SJSA1 (cell line): ENCODE measurements around the gene TRAPPC8. TPM values are rescaled to one million over a fixed set of nuclear protein-coding genes. Genes with fewer than 3 reads are reported as not detected.
"Not testable (repeated sequence)": the region's sequence is repeated elsewhere in the genome, so short reads cannot be mapped to it uniquely, and the experiment has no call there.

ENCODE experiments used
- DNase-seq, 2 experiments: peaks; one replicate each; pipeline ENCODE4 v3.0.0-alpha.2; 2015 to 2020; ENCODE audit warnings: low spot score in 2 of 2, low read depth in 1 of 2
- H3K27ac ChIP-seq: fragments of 250-450 bp; sonication (Bioruptor Pico); 2 replicates; pipeline ENCODE4 v1.5.1; 2020; ENCODE audit warnings: mild to moderate bottlenecking, moderate library complexity
- H3K27me3 ChIP-seq: fragments of 250-450 bp; sonication (Bioruptor Pico); replicated peaks from 2 replicates; pipeline ENCODE4 v1.5.1; 2020; ENCODE audit warnings: mild to moderate bottlenecking, moderate library complexity
- H3K36me3 ChIP-seq: fragments of 250-450 bp; sonication (Bioruptor Pico); 2 replicates; pipeline ENCODE4 v1.5.1; 2020; ENCODE audit warnings: mild to moderate bottlenecking
- H3K4me1 ChIP-seq: fragments of 250-450 bp; sonication (Bioruptor Pico); replicated peaks from 2 replicates; pipeline ENCODE4 v1.6.1; 2021; ENCODE audit warnings: mild to moderate bottlenecking
- H3K4me3 ChIP-seq: fragments of 250-450 bp; sonication (Bioruptor Pico); 2 replicates; pipeline ENCODE4 v1.5.1; 2020; ENCODE audit warnings: mild to moderate bottlenecking
- H3K9me3 ChIP-seq: fragments of 250-450 bp; sonication (Bioruptor Pico); replicated peaks from 2 replicates; pipeline ENCODE4 v1.5.1; 2020; ENCODE audit warnings: mild to moderate bottlenecking
- total RNA-seq: library from RNA; depleted of rRNA; stranded (reverse); fragments of >200 nt; shearing (Covaris generic); gene quantifications from 2 replicates; pipeline ENCODE4 v1.2.3, GENCODE V29; 2014

TRAPPC8 gene
- total RNA-seq, 1 experiment from 2014 or later, result 34.4 TPM

GRCh38 chr18:31957728-31958127 is 14.8 kb upstream of the TRAPPC8 start:
- H3K27me3 ChIP-seq, result no peaks in the 10 kb centered on the region

GRCh38 chr18:31954349-31954748 is 11.4 kb upstream of the TRAPPC8 start:
- Histone ChIP-seq H3K27ac (no peak overlapping the region), H3K4me3 (no peak overlapping the region), H3K27me3 (no peaks in the 10 kb centered on the region), H3K4me1 (no peaks in the 10 kb centered on the region), H3K36me3 (no peaks in the 10 kb centered on the region), H3K9me3 (no peaks in the 10 kb centered on the region)
- no peak for DNase-seq

More at GRCh38 chr18:31957728-31958127, 14.8 kb upstream of the TRAPPC8 start:
- DNase-seq, result no peak
- Histone ChIP-seq H3K9me3 (no peaks in the 10 kb centered on the region), H3K36me3 (no peaks in the 10 kb centered on the region), H3K4me1 (no peaks in the 10 kb centered on the region), H3K27ac (no peak overlapping the region), H3K4me3 (no peak overlapping the region)

- not testable (repeated sequence) for H3K36me3 ChIP-seq, H3K27me3 ChIP-seq, H3K4me1 ChIP-seq, H3K4me3 ChIP-seq, H3K9me3 ChIP-seq, H3K27ac ChIP-seq, DNase-seq
Measured at GRCh38 chr18:31953699-31954098, 10.8 kb upstream of the TRAPPC8 start.

GRCh38 chr18:31952223-31952622 is 9.3 kb upstream of the TRAPPC8 start:
- H3K4me1 ChIP-seq, result no peaks in the 10 kb centered on the region
- H3K27me3 ChIP-seq, result no peaks in the 10 kb centered on the region
- H3K27ac ChIP-seq, result no peak overlapping the region
- no peaks in the 10 kb centered on the region for H3K9me3 ChIP-seq
- no peaks in the 10 kb centered on the region for H3K36me3 ChIP-seq
- no peak for DNase-seq
- H3K4me3 ChIP-seq, result no peak overlapping the region

GRCh38 chr18:31950583-31950982 is 7.7 kb upstream of the TRAPPC8 start:
- H3K27me3 ChIP-seq, result no peaks in the 10 kb centered on the region
- no peaks in the 10 kb centered on the region for H3K36me3 ChIP-seq
- H3K4me3 ChIP-seq, result no peak overlapping the region
- H3K4me1 ChIP-seq, result no peaks in the 10 kb centered on the region
- H3K9me3 ChIP-seq, result no peaks in the 10 kb centered on the region
- H3K27ac ChIP-seq, result no peak overlapping the region
- no peak for DNase-seq

- DNase-seq, H3K4me1 ChIP-seq, H3K27ac ChIP-seq, H3K36me3 ChIP-seq, H3K9me3 ChIP-seq, H3K27me3 ChIP-seq, H3K4me3 ChIP-seq: not testable (repeated sequence)
Measured at GRCh38 chr18:31948349-31948748, 5.4 kb upstream of the TRAPPC8 start.

- H3K36me3 ChIP-seq, result peaks cover 5% of the 10 kb centered on the region
- peaks cover 7% of the 10 kb centered on the region for H3K4me1 ChIP-seq
- no peaks in the 10 kb centered on the region for H3K9me3 ChIP-seq
- no peak overlapping the region for H3K4me3 ChIP-seq
- no peak overlapping the region for H3K27ac ChIP-seq
- no peak for DNase-seq
- H3K27me3 ChIP-seq, result no peaks in the 10 kb centered on the region
Measured at GRCh38 chr18:31946305-31947046, 3.5 kb upstream of the TRAPPC8 start.

GRCh38 chr18:31943878-31944816 is 1.2 kb upstream of the TRAPPC8 start:
- Histone ChIP-seq H3K36me3 (peaks cover 5% of the 10 kb centered on the region), H3K27me3 (no peaks in the 10 kb centered on the region), H3K4me1 (peaks cover 9% of the 10 kb centered on the region), H3K4me3 (peak overlapping the region; percentile 85), H3K27ac (no peak overlapping the region), H3K9me3 (no peaks in the 10 kb centered on the region)
- peak in 1 of 2 experiments; percentile 5 for DNase-seq

GRCh38 chr18:31942291-31942998 is 483 bp downstream of the TRAPPC8 start:
- Histone ChIP-seq H3K36me3 (peaks cover 8% of the 10 kb centered on the region), H3K9me3 (no peaks in the 10 kb centered on the region), H3K4me1 (peaks cover 9% of the 10 kb centered on the region), H3K27ac (peak overlapping the region; percentile 81), H3K27me3 (no peaks in the 10 kb centered on the region), H3K4me3 (peak overlapping the region; percentile 85)
- DNase-seq, result peak in 1 of 2 experiments; percentile 51

GRCh38 chr18:31941010-31941809 is 1.7 kb downstream of the TRAPPC8 start:
- Histone ChIP-seq H3K4me3 (peak overlapping the region; percentile 85), H3K27me3 (no peaks in the 10 kb centered on the region), H3K27ac (no peak overlapping the region), H3K9me3 (no peaks in the 10 kb centered on the region), H3K36me3 (peaks cover 8% of the 10 kb centered on the region), H3K4me1 (peaks cover 9% of the 10 kb centered on the region)
- DNase-seq, result no peak

GRCh38 chr18:31934773-31935172 is 8.2 kb downstream of the TRAPPC8 start:
- H3K36me3 ChIP-seq, result peaks cover 17% of the 10 kb centered on the region
- H3K9me3 ChIP-seq, H3K27ac ChIP-seq, DNase-seq, H3K4me1 ChIP-seq, H3K4me3 ChIP-seq, H3K27me3 ChIP-seq: not testable (repeated sequence)

GRCh38 chr18:31931886-31932240 is 11.1 kb downstream of the TRAPPC8 start:
- Histone ChIP-seq H3K4me3 (no peak overlapping the region), H3K27ac (no peak overlapping the region), H3K9me3 (no peaks in the 10 kb centered on the region), H3K4me1 (0 out of 2 replicates have a peak, but pooled peaks cover 4% of the 10 kb centered on the region), H3K27me3 (no peaks in the 10 kb centered on the region), H3K36me3 (peaks cover 34% of the 10 kb centered on the region)
- no peak for DNase-seq
